ENCODE data around the gene ARHGEF11.
A peak's percentile ranks its signal among the peaks of the same experiment; 100 is the strongest.
"Not testable (repeated sequence)": the region's sequence is repeated elsewhere in the genome, so short reads cannot be mapped to it uniquely, and the experiment has no call there.

Gene ARHGEF11

GRCh38 chr1:156927215-156928042, 118.1 kb downstream of the ARHGEF11 start:
- DNase-seq = peak; percentile 71

GRCh38 chr1:156926695-156927094, 118.8 kb downstream of the ARHGEF11 start:
- DNase-seq = not testable (repeated sequence)

- peak; percentile 67 for DNase-seq
Observed at GRCh38 chr1:156926175-156926574, 119.4 kb downstream of the ARHGEF11 start.

GRCh38 chr1:156925154-156926010, 120.2 kb downstream of the ARHGEF11 start:
- DNase-seq = no peak

- no peak for DNase-seq
Observed at GRCh38 chr1:156924478-156925153, 120.9 kb downstream of the ARHGEF11 start.

- DNase-seq = no peak
Observed at GRCh38 chr1:156923670-156924477, 121.7 kb downstream of the ARHGEF11 start.

- no peak for DNase-seq
Observed at GRCh38 chr1:156922986-156923669, 122.4 kb downstream of the ARHGEF11 start.

GRCh38 chr1:156921053-156921529, 124.5 kb downstream of the ARHGEF11 start:
- DNase-seq = no peak

GRCh38 chr1:156920233-156921052, 125.1 kb downstream of the ARHGEF11 start, which contains the start of gene LRRC71:
LRRC71 (plus strand) TSS chr1:156920632; CDS start chr1:156920804, 172 bp downstream.
- DNase-seq = peak; percentile 77

- DNase-seq = no peak
Observed at GRCh38 chr1:156914440-156914856, 131.1 kb downstream of the ARHGEF11 start.

GRCh38 chr1:156913809-156914387, 131.6 kb downstream of the ARHGEF11 start:
- no peak for DNase-seq

GRCh38 chr1:156912861-156913808, 132.4 kb downstream of the ARHGEF11 start:
- DNase-seq = no peak

GRCh38 chr1:156912310-156912709, 133.2 kb downstream of the ARHGEF11 start:
- DNase-seq = no peak

- DNase-seq = no peak
Observed at GRCh38 chr1:156911577-156912298, 133.8 kb downstream of the ARHGEF11 start.

GRCh38 chr1:156910309-156910782, 135.2 kb downstream of the ARHGEF11 start:
- DNase-seq = peak; percentile 46

- DNase-seq = no peak
Observed at GRCh38 chr1:156909671-156910070, 135.9 kb downstream of the ARHGEF11 start.

- no peak for DNase-seq
Observed at GRCh38 chr1:156908955-156909354, 136.6 kb downstream of the ARHGEF11 start.

- no peak for DNase-seq
Observed at GRCh38 chr1:156908541-156908940, 137.0 kb downstream of the ARHGEF11 start.

All from stimulated activated CD4-positive, alpha-beta T cell treated with anti-CD3 and anti-CD28 coated beads, Interleukin-1b, Interleukin-23, amount 100 ng/mL, for 48 hours (primary cell).